Stimulated activated memory B cell treated with anti-CD40 and anti-IgM and Interleukin-4, amounts not matched to agents 10 μg/mL and 1 μg/mL and 100 μg/mL, for 72 hours (primary cell): ENCODE measurements around the gene EYS.

Experiments used
- ATAC-seq: fragments of 150-1000 bp; cut with Tn5 transposase; 2 replicates; pipeline ENCODE4 v1.10.0; 2021
- H3K27ac Mint-ChIP-seq: one replicate; pipeline ENCODE4 v1.8.0; 2022; ENCODE audit warnings: mild to moderate bottlenecking, mixed read lengths
- H3K27me3 Mint-ChIP-seq: one replicate; pipeline ENCODE4 v1.8.0; 2022; ENCODE audit warnings: mixed read lengths
- H3K36me3 Mint-ChIP-seq: one replicate; pipeline ENCODE4 v1.8.0; 2022; ENCODE audit warnings: mixed read lengths
- H3K4me1 Mint-ChIP-seq: one replicate; pipeline ENCODE4 v1.8.0; 2022; ENCODE audit warnings: mixed read lengths
- H3K4me3 Mint-ChIP-seq: one replicate; pipeline ENCODE4 v1.8.0; 2022; ENCODE audit warnings: mild to moderate bottlenecking, moderate library complexity, mixed read lengths
- H3K9me3 Mint-ChIP-seq: one replicate; pipeline ENCODE4 v1.8.0; 2022; ENCODE audit warnings: mixed read lengths

Gene EYS

DNA sequence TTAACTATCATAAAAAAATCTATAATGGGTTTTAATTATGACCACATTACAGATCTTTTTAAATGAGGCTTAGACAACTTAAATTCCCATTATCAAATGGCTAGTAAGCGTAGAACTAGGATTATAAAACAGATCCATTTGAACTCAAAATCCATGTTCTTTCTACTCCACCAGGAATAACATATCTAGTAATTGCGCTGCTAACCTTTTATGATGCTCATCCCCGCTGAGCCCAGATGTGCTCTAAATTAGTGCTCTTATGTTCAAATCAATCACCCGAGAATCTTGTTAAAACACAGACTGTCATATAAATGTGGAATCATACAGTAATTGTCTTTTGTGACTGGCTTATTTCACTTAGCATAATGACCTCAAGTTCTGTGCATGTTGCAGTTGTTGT is 1168.3 kb downstream of the EYS start:
- Mint-ChIP-seq H3K27me3 (no peaks in the 10 kb centered on the region), H3K4me1 (no peaks in the 10 kb centered on the region), H3K9me3 (no peaks in the 10 kb centered on the region), H3K4me3 (no peak overlapping the region), H3K36me3 (no peaks in the 10 kb centered on the region), H3K27ac (no peak overlapping the region)
- no peak for ATAC-seq

DNA sequence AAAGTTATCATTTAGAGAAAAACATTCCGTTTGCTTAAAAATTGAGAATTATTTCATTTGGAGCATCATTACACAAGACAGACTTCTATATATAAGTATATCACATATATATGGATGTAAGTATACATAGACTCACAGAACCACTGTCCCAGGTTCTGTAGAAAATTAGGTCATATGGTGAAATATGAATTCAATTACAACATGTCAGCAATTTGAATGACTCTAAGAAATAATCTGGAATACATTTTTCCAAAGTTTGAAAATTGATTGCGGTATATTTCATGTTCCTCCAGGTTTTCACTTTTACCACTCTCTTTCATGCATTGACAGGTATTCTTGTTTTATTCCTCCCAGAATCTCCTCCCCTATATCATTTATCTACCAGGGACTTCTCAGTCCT is 1179.1 kb downstream of the EYS start:
- ATAC-seq: no peak
- H3K4me3 Mint-ChIP-seq: no peak overlapping the region
- no peak overlapping the region for H3K27ac Mint-ChIP-seq
- H3K36me3 Mint-ChIP-seq: no peaks in the 10 kb centered on the region
- no peaks in the 10 kb centered on the region for H3K4me1 Mint-ChIP-seq
- H3K27me3 Mint-ChIP-seq: no peaks in the 10 kb centered on the region
- no peaks in the 10 kb centered on the region for H3K9me3 Mint-ChIP-seq

DNA sequence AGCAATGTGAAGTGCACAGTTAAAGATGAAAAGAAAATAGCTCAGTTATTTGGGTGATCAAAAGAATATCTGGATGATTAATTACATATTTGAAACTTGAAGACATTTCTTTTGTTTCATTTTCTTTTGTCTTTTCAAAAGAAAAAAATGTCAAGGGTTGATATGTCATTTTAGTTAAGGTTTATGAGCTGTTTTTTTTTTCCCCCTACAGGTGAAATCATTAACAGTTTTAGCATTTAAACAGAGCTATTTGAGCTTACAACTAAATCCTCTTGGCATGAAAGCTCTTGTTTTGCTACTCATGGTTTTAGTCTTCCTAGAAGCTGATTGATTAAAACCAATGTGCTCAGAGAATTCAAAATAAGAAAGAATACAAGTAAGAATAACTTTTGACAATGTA is 1184.2 kb downstream of the EYS start:
- Mint-ChIP-seq H3K27me3 (no peaks in the 10 kb centered on the region), H3K36me3 (no peaks in the 10 kb centered on the region), H3K9me3 (peaks cover 5% of the 10 kb centered on the region), H3K4me1 (no peaks in the 10 kb centered on the region), H3K27ac (no peak overlapping the region), H3K4me3 (no peak overlapping the region)
- ATAC-seq: no peak

DNA sequence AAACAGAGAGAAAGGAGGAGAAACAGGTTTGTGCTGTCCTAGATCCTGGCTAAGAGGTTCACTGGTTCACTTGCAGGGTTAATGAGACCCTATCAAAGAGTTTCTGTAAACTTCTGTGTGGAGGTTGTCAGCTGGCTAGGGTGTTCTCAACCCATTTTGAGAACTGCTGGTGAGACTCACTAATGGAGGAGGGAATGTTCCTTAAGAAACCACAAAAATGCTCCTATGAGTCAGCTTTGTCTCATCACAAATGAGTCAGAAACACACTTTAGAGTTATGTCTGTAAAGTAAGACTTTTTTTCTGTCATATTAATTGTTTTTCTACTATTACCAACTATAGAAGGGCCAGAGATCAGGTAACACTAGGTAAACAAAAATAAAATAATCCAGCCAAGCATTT is 1187.0 kb downstream of the EYS start:
- Mint-ChIP-seq H3K27me3 (no peaks in the 10 kb centered on the region), H3K4me3 (no peak overlapping the region), H3K9me3 (peaks cover 5% of the 10 kb centered on the region), H3K27ac (no peak overlapping the region), H3K36me3 (no peaks in the 10 kb centered on the region), H3K4me1 (no peaks in the 10 kb centered on the region)
- no peak for ATAC-seq

DNA sequence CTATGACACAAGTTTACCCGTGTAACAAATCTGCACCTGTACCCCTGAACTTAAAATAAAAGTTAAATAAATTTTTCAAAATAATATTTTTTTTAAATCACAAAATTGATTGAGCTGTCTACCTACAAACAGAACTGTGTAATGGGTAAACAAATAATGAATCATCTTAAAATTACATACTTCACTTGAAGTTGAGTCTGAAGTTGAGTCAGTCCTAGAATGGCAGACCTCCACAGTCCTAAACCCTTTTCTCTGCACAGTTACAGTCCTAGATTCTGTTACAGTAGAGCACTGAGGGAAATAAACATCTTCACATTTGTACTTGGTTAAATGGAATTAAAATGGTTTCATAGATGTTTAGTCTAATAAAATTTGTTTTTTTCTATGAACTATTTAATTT is 1190.6 kb downstream of the EYS start:
- Mint-ChIP-seq H3K4me3 (no peak overlapping the region), H3K4me1 (no peaks in the 10 kb centered on the region), H3K27ac (no peak overlapping the region), H3K9me3 (peaks cover 8% of the 10 kb centered on the region), H3K27me3 (no peaks in the 10 kb centered on the region), H3K36me3 (no peaks in the 10 kb centered on the region)
- ATAC-seq: no peak

DNA sequence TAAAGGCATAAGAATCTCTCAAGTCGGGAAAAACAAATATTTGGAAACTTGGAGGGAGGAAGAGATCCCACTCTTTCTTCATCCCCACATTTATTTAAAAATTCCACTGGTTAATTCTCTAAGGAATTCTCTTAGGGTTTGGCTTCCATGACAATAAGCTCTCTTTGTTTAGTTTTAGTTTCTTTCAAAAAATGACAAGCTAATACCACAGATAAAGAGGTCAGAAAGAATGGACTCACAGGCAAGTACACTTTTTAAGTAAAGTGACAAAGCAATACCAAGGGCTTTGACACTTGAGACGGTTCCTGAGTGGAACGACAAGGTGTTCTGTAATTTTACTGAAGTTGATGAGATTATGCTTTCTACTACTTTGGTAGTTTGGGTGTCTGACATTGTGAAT is 1199.4 kb downstream of the EYS start:
- no peaks in the 10 kb centered on the region for H3K4me1 Mint-ChIP-seq
- H3K4me3 Mint-ChIP-seq: no peak overlapping the region
- H3K9me3 Mint-ChIP-seq: peaks cover 7% of the 10 kb centered on the region

DNA sequence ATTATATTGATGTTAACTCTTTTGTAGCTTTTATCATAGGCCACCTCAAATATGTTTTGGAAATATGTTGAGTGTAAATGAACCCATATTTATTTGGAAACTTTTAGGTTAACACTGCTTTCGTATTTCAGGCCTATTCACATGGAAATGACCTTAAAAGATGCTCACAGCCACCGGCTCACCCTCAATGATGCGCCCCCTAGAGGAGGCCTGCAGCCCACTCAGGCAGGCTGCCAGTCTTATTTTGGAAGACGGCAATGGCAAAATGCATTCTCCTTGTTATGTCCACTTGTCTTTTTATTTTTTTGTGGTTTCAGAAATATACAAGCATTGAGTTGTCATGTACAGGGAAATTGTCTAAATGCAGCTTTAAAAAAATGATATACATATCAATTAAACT is 1201.7 kb downstream of the EYS start:
- no peaks in the 10 kb centered on the region for H3K36me3 Mint-ChIP-seq
- H3K4me3 Mint-ChIP-seq: no peak overlapping the region
- peaks cover 3% of the 10 kb centered on the region for H3K9me3 Mint-ChIP-seq
- ATAC-seq: no peak
- H3K27ac Mint-ChIP-seq: no peak overlapping the region
- no peaks in the 10 kb centered on the region for H3K4me1 Mint-ChIP-seq
- H3K27me3 Mint-ChIP-seq: no peaks in the 10 kb centered on the region

More for the DNA sequence above, 1199.4 kb downstream of the EYS start:
- ATAC-seq: no peak
- H3K36me3 Mint-ChIP-seq: no peaks in the 10 kb centered on the region
- no peaks in the 10 kb centered on the region for H3K27me3 Mint-ChIP-seq
- no peak overlapping the region for H3K27ac Mint-ChIP-seq

DNA sequence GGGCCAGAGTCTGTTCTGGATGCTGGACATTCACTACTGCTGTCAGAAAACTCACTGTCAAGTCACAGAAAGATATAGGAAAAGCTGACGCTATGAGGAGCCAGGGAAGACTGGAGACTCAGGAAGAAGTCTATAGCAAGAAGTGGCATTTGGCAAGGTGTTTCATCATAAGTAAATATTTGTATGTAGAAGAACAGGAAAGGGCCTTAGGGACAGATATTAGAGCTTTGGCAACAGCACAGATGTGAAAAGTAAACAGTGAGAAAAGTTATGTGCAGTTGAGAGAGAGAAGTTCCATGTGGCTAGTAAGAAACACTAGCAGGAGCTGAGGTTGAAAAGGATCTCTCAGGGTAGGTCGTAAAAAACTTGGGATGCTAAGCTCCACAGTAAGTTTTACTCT is 1202.5 kb downstream of the EYS start:
- Mint-ChIP-seq H3K4me3 (no peak overlapping the region), H3K36me3 (no peaks in the 10 kb centered on the region), H3K27me3 (no peaks in the 10 kb centered on the region), H3K4me1 (no peaks in the 10 kb centered on the region), H3K9me3 (peaks cover 3% of the 10 kb centered on the region), H3K27ac (no peak overlapping the region)
- ATAC-seq: no peak

DNA sequence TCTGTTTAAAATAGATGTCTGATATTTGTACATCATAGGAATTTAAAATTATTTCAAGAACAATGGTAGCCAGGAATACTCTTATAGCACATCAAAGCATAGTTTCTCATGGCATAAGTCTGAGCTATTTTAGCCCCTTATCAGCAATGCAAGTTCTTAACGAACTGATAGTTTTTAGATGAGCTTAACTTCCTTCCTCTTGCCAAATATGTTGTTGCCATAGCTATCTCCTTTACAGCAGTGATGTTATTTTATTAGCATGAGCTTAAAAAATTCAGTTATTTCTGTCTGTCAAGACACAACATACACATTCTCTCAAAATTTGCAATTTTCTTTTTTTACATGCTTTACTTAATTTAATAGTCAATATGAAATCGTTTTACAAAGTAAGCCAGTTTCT is 1204.2 kb downstream of the EYS start:
- Mint-ChIP-seq H3K4me3 (no peak overlapping the region), H3K27ac (no peak overlapping the region), H3K4me1 (no peaks in the 10 kb centered on the region), H3K27me3 (no peaks in the 10 kb centered on the region), H3K36me3 (no peaks in the 10 kb centered on the region), H3K9me3 (peaks cover 3% of the 10 kb centered on the region)
- ATAC-seq: no peak

DNA sequence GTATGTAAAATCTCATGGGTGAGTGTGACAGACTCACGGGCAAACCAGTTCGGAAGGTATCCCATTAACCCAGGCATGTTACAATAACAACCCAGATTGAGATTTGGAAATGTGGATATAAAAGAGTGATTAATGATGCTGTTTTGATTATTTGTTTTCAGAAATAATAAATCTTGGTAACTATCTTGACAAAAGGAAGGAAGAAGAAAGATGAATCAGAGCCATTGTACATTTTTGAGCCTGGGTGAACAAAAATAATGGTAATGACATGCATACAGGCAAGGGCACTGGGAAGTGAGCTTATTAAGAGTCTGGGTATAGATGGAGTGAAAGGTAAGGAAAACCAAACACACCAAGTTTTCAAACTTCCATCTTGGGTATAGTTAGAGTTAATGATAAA is 1209.4 kb downstream of the EYS start:
- H3K9me3 Mint-ChIP-seq: no peaks in the 10 kb centered on the region
- H3K4me3 Mint-ChIP-seq: no peak overlapping the region
- H3K27ac Mint-ChIP-seq: no peak overlapping the region
- ATAC-seq: no peak
- no peaks in the 10 kb centered on the region for H3K4me1 Mint-ChIP-seq
- no peaks in the 10 kb centered on the region for H3K27me3 Mint-ChIP-seq
- H3K36me3 Mint-ChIP-seq: no peaks in the 10 kb centered on the region

DNA sequence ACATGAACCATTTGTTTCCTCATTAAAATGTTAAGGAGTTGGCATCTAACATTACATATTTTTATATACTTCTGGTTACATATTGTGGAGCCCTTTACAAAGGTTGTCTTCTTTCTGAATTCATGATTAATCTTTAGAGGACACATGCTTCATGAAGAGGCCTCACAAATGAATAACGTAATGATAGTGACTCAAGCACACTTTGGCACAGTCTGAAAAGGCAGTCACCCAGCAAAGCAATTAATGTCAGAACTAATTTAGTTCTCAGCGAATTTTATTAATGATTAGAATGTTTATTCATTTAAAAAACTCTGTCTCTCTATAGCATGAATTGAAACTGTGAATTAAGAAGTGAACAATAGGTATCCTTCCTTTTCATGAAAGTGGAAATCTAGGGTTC is 1217.3 kb downstream of the EYS start:
- no peaks in the 10 kb centered on the region for H3K36me3 Mint-ChIP-seq
- no peak overlapping the region for H3K4me3 Mint-ChIP-seq
- H3K9me3 Mint-ChIP-seq: no peaks in the 10 kb centered on the region
- no peaks in the 10 kb centered on the region for H3K27me3 Mint-ChIP-seq
- no peak overlapping the region for H3K27ac Mint-ChIP-seq
- H3K4me1 Mint-ChIP-seq: no peaks in the 10 kb centered on the region
- ATAC-seq: no peak

DNA sequence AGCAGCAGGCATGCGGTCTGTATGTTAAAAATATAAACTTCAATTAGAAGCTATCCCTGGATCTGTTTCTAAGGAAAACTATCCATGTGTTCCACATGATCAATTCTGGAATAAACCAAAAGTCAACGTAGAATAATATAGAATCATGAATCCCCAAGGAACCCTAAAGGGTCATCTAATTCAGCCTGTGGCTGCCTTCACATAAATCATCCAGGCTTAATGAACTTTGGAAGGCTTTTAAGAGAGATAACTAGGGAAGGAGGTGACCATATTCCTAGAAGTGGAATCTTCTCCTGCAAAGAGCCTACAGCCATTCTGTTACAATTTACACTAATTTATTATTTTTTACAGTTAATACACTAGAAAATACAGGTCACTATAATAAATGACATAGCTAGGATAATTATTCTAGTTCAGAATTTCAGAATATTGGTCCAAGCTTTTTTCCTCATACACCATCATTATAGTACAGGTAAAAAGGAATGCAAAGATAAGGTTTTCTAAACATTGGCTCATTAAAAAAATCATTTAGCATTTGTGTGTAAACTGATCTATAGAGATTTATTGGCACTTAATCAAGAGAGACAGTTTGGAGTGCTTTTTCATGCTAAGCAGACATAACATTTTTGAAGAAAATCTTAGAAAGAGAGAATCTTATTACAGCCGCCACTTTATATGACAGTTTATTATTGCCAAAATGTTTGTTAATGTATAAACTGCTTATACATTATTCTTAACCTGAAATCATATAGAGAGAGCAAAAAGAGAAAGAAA is 1220.3 kb downstream of the EYS start:
- Mint-ChIP-seq H3K36me3 (no peaks in the 10 kb centered on the region), H3K27ac (no peak overlapping the region), H3K27me3 (no peaks in the 10 kb centered on the region), H3K9me3 (no peaks in the 10 kb centered on the region), H3K4me1 (no peaks in the 10 kb centered on the region), H3K4me3 (no peak overlapping the region)
- ATAC-seq: no peak

DNA sequence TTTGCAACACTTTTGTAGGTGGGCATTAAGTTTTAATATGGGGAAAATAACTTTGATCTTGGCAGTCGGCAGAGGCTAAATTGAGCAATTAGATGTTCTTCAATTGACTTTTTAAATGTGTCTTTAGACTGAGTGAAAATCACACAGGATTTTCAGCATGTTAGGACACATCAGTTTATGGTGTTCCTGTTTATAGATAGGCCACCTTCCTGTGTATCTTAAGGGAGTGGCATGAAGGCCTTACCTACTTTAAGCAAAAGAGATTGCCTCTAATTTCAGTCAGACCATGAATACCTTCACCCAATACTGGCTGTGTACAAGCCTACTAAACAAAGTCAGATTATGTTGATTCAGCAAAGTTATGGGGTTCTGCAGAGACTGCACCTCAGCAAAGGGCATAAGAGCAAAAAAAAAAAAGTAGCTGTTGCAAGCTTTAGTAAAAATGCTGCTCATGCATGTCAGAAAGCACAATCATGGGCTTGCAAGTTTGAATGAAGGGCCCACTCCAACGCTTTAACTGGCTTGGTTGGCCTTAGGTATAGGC is 1223.0 kb downstream of the EYS start:
- H3K36me3 Mint-ChIP-seq: no peaks in the 10 kb centered on the region
- no peak overlapping the region for H3K27ac Mint-ChIP-seq
- no peak overlapping the region for H3K4me3 Mint-ChIP-seq
- H3K9me3 Mint-ChIP-seq: no peaks in the 10 kb centered on the region
- H3K4me1 Mint-ChIP-seq: no peaks in the 10 kb centered on the region
- ATAC-seq: no peak
- H3K27me3 Mint-ChIP-seq: no peaks in the 10 kb centered on the region

DNA sequence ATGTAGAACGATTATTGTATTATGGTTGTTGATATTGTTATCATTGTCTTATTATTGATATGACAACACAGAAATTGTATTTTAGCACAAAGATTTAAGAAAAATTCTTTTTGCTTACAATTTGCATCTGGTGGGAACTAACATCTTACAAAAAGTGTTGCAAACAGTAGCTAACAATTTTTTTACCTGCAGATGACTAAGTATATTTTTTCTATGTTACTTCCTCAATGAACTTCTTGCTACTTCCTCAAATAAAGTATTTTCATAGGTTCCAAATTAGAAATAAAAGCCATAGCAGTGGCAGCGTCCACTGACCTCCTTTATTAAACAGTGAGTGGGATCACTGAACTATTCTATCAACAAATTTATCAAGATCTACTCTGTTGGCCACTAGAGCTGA is 1224.4 kb downstream of the EYS start:
- H3K4me3 Mint-ChIP-seq: no peak overlapping the region
- H3K36me3 Mint-ChIP-seq: no peaks in the 10 kb centered on the region
- no peak overlapping the region for H3K27ac Mint-ChIP-seq
- no peaks in the 10 kb centered on the region for H3K9me3 Mint-ChIP-seq
- no peak for ATAC-seq
- H3K4me1 Mint-ChIP-seq: no peaks in the 10 kb centered on the region
- no peaks in the 10 kb centered on the region for H3K27me3 Mint-ChIP-seq

DNA sequence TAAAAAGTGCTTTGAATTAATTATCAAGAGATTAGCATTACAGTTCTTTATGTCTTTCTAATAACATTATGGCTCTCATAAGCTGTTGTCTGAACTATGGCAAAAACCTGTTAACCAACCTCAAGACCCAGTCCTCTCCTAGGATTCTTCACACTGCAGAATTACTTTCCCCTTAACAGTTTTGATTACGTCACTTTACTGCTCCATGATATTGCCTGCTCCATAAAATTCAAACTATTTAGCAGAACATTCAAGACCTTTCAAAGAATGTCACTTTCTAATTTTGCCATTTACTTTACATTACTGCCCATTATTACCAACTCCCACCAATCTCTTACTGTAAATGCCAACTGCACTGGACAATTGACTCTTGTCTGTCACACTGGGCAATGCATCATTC is 1227.9 kb downstream of the EYS start:
- Mint-ChIP-seq H3K27me3 (no peaks in the 10 kb centered on the region), H3K27ac (no peak overlapping the region), H3K36me3 (no peaks in the 10 kb centered on the region), H3K4me1 (no peaks in the 10 kb centered on the region), H3K4me3 (no peak overlapping the region), H3K9me3 (no peaks in the 10 kb centered on the region)
- ATAC-seq: no peak

DNA sequence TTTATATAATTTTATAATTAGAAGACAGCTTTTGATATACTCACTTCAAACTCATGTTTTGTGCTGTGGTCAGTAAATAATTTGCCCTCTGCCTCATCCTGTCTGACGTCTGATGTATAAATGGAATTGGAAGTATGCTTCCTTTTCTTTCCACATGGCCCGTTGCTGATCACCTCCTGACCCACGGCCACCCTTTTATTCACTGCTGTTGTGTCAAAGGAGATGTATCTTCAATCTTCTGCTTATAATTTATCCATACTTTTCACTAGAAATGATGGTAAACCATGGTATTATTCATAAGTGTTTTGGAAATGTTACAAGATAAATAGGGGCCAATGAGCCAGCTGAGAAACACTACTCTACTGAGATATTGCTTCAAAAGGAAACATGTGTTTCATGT is 1229.6 kb downstream of the EYS start:
- Mint-ChIP-seq H3K4me3 (no peak overlapping the region), H3K27ac (no peak overlapping the region), H3K9me3 (no peaks in the 10 kb centered on the region), H3K27me3 (no peaks in the 10 kb centered on the region), H3K4me1 (no peaks in the 10 kb centered on the region), H3K36me3 (no peaks in the 10 kb centered on the region)
- ATAC-seq: no peak
